ENCODE data around the gene IL3. TPM values are rescaled to one million over a fixed set of nuclear protein-coding genes. Genes with fewer than 3 reads are reported as not detected.

IL3 gene
- total and polyA plus RNA-seq, 2 of the 4 experiments (the other 2 are of a cell fraction), result not detected

- intact Hi-C loops (cut with micrococcal nuclease), result no loop called here
- CTCF ChIA-PET, result no interaction called here
- no peak for ATAC-seq (ENCODE audit: low read depth)
Observed at GRCh38 chr5:132072070-132072469, 11.6 kb downstream of the IL3 start.

More at GRCh38 chr5:132072070-132072469, 11.6 kb downstream of the IL3 start:
- POLR2A ChIA-PET (ENCODE audit: unreplicated experiment), result no interaction called here
- no peaks in the 10 kb centered on the region for H4K20me1 ChIP-seq (ENCODE audit: insufficient read depth, low read length)
- peaks cover 8% of the 10 kb centered on the region; the same call in 1 of the 2 replicates for H3K9me1 ChIP-seq (ENCODE audit: insufficient read depth, low read length)
- no peak overlapping the region for H2BK20ac ChIP-seq (ENCODE audit: low read depth, low read length)
- H3K79me1 ChIP-seq (ENCODE audit: low read depth in 1 of 2, low read length in 2 of 2), result no peaks in the 10 kb centered on the region
- no peak overlapping the region for H3K9ac ChIP-seq (ENCODE audit: low read depth, low read length)
- H2BK5ac ChIP-seq (ENCODE audit: low read depth, low read length, poor library complexity, severe bottlenecking), result no peak overlapping the region
- no peak overlapping the region for H3K4me3 ChIP-seq (ENCODE audit: insufficient read depth, low read depth, low read length)
- DNase-seq, result no peak
- in situ Hi-C loops (cut with MboI; ENCODE audit: low sequenced_read_pairs) (no loop called here), dilution Hi-C loops (cut with HindIII; ENCODE audit: low sequenced_read_pairs, unreplicated experiment) (no loop called here)
- no peak overlapping the region for H2BK120ac ChIP-seq (ENCODE audit: low read depth, low read length)
- no TSS peak for BruUV-seq (replicated peaks)
- H3K4ac ChIP-seq (ENCODE audit: low read depth, low read length), result no peak overlapping the region; the same call in 1 of the 2 replicates
- H3K23ac ChIP-seq (ENCODE audit: low read depth, low read length), result no peak overlapping the region
- no peaks in the 10 kb centered on the region for H3K36me3 ChIP-seq (ENCODE audit: control insufficient read depth, insufficient read depth, low read length)
- no peak overlapping the region for H4K5ac ChIP-seq (ENCODE audit: low read depth, low read length)
- no peaks in the 10 kb centered on the region for H3K9me3 ChIP-seq (ENCODE audit: control insufficient read depth, insufficient read depth, low read length)
- H4K8ac ChIP-seq (ENCODE audit: low read depth in 2 of 2, low read length in 2 of 2), result no peak overlapping the region
- no peak overlapping the region for H3K56ac ChIP-seq (ENCODE audit: extremely low read depth, insufficient read depth, low read length)
- no CpG with 5 or more reads among the region's 4 CpGs for WGBS, 2 experiments (ENCODE audit: extremely low coverage in 2 of 2, insufficient read length in 1 of 2)
- H3K14ac ChIP-seq (replicated peaks; ENCODE audit: low read depth, low read length), result no peak overlapping the region
- peak overlapping the region; percentile 36; the same call in 1 of the 3 replicates for H2BK15ac ChIP-seq (ENCODE audit: low read depth, low read length)
- H3K27ac ChIP-seq (ENCODE audit: insufficient read depth, low read length), result no peak overlapping the region
- no peaks in the 10 kb centered on the region for H3K27me3 ChIP-seq (ENCODE audit: control insufficient read depth, insufficient read depth, low read length)
- H4K91ac ChIP-seq (ENCODE audit: insufficient read depth, low read depth, low read length), result no peak overlapping the region
- H2AFZ ChIP-seq (replicated peaks; ENCODE audit: low read length, poor library complexity), result no peak overlapping the region
- TF ChIP-seq FOS (IDR thresholded peaks at IDR 0.05; ENCODE audit: low read depth, low read length), result no peak
- TF ChIP-seq NFE2L2 (IDR thresholded peaks at IDR 0.05; ENCODE audit: low read depth, low read length), result no peak
- no peak for TF ChIP-seq MAZ (IDR thresholded peaks at IDR 0.05; ENCODE audit: borderline replicate concordance, low read depth, low read length)
- no peak for TF ChIP-seq CHD1 (IDR thresholded peaks at IDR 0.05; ENCODE audit: low read depth, low read length)
- TF ChIP-seq BHLHE40 (IDR thresholded peaks at IDR 0.05; ENCODE audit: low read depth, low read length), result no peak
- TF ChIP-seq RCOR1 (IDR thresholded peaks at IDR 0.05; ENCODE audit: insufficient replicate concordance, low read length), result no peak
- no peak for TF ChIP-seq POLR2A (IDR thresholded peaks at IDR 0.05; ENCODE audit: low read depth, low read length)
- TF ChIP-seq USF2 (IDR thresholded peaks at IDR 0.05; ENCODE audit: low read depth, low read length), result no peak
- TF ChIP-seq RAD21 (IDR thresholded peaks at IDR 0.05; ENCODE audit: low read length), result no peak
- no peak for TF ChIP-seq SMC3 (IDR thresholded peaks at IDR 0.05; ENCODE audit: low read depth, low read length)
- no peak for TF ChIP-seq MXI1 (IDR thresholded peaks at IDR 0.05; ENCODE audit: borderline replicate concordance, low read depth, low read length)
- no peak for TF ChIP-seq RFX5 (IDR thresholded peaks at IDR 0.05; ENCODE audit: low read depth, low read length)
- no peak for TF ChIP-seq MAFK (IDR thresholded peaks at IDR 0.05; ENCODE audit: low read depth, low read length)
- TF ChIP-seq, protein P1, sequence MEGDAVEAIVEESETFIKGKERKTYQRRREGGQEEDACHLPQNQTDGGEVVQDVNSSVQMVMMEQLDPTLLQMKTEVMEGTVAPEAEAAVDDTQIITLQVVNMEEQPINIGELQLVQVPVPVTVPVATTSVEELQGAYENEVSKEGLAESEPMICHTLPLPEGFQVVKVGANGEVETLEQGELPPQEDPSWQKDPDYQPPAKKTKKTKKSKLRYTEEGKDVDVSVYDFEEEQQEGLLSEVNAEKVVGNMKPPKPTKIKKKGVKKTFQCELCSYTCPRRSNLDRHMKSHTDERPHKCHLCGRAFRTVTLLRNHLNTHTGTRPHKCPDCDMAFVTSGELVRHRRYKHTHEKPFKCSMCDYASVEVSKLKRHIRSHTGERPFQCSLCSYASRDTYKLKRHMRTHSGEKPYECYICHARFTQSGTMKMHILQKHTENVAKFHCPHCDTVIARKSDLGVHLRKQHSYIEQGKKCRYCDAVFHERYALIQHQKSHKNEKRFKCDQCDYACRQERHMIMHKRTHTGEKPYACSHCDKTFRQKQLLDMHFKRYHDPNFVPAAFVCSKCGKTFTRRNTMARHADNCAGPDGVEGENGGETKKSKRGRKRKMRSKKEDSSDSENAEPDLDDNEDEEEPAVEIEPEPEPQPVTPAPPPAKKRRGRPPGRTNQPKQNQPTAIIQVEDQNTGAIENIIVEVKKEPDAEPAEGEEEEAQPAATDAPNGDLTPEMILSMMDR (conservative IDR thresholded peaks at IDR 0.05; ENCODE audit: low read depth, low read length), result no peak
- no peak for TF ChIP-seq CEBPB (IDR thresholded peaks at IDR 0.05; ENCODE audit: low read depth, low read length)
- TF ChIP-seq ELK1 (IDR thresholded peaks at IDR 0.05; ENCODE audit: borderline replicate concordance, low read depth, low read length), result no peak
- H3K18ac ChIP-seq (ENCODE audit: low read depth, low read length), result no peak overlapping the region
- peaks cover 10% of the 10 kb centered on the region for H3K4me1 ChIP-seq (ENCODE audit: control insufficient read depth, insufficient read depth, low read length)
- H2AK9ac ChIP-seq (replicated peaks; ENCODE audit: low read depth, low read length, poor library complexity), result no peak overlapping the region
- no peak overlapping the region for H3K4me2 ChIP-seq (ENCODE audit: low read depth, low read length)
- H2AK5ac ChIP-seq (ENCODE audit: low read depth, low read length), result peak overlapping the region; percentile 2; the same call in 1 of the 2 replicates
